Common myeloid progenitor, CD34-positive (primary cell): Measurements from ENCODE around the gene TMED5. TPM values are rescaled to one million over a fixed set of nuclear protein-coding genes. Genes with fewer than 3 reads are reported as not detected.
"Not testable (repeated sequence)": the region's sequence is repeated elsewhere in the genome, so short reads cannot be mapped to it uniquely, and the experiment has no call there.

Experiments used
- CTCF ChIA-PET: fragments of 350-600 bp; sonication (Branson Sonifier 250); formaldehyde crosslinking; loops from one replicate; lab custom pipeline; 2021; ENCODE audit warnings: antibody characterized with exemption; lab: Charles Lee
- POLR2A ChIA-PET: fragments of 350-600 bp; sonication (Branson Sonifier 250); formaldehyde crosslinking; loops from one replicate; lab custom pipeline; 2021; ENCODE audit warnings: antibody characterized with exemption; lab: Charles Lee
- DNase-seq, 3 donors: peaks; one replicate each; pipeline versions ENCODE4 v3.0.0 to v3.0.0-alpha.2; 2013
- H3K27ac ChIP-seq, 2 experiments: 1 replicate in 1 of 2; 2 replicates in 1 of 2; pipeline ENCODE4 v1.7.0; 2013; ENCODE audit warnings: inconsistent platforms in 2 of 2, low read length in 2 of 2, mild to moderate bottlenecking in 2 of 2, low read depth in 1 of 2, moderate library complexity in 1 of 2; ENCODE audit not compliant: severe bottlenecking in 2 of 2, insufficient read depth in 1 of 2, poor library complexity in 1 of 2
- H3K27me3 ChIP-seq, 5 experiments: replicated peaks in 2 of 5; 1 replicate in 3 of 5; 2 replicates in 2 of 5; pipeline versions ENCODE4 v1.6.1 to v1.7.0; 2013; ENCODE audit warnings: low read length in 4 of 5, mild to moderate bottlenecking in 2 of 5, moderate library complexity in 2 of 5, inconsistent platforms in 1 of 5; ENCODE audit not compliant: insufficient read depth in 5 of 5, control insufficient read depth in 4 of 5
- H3K36me3 ChIP-seq, 4 experiments: 1 replicate in 2 of 4; 2 replicates in 2 of 4; pipeline versions ENCODE4 v1.6.1 to v1.7.0; 2013; ENCODE audit warnings: low read length in 3 of 4, control low read depth in 1 of 4, mild to moderate bottlenecking in 1 of 4; ENCODE audit not compliant: control insufficient read depth in 4 of 4, insufficient read depth in 4 of 4
- H3K4me1 ChIP-seq, 4 experiments: 1 replicate in 3 of 4; 2 replicates in 1 of 4; pipeline versions ENCODE4 v1.6.1 to v1.7.1; 2013; ENCODE audit warnings: low read length in 3 of 4, mild to moderate bottlenecking in 3 of 4, control low read depth in 1 of 4, inconsistent platforms in 1 of 4, moderate library complexity in 1 of 4; ENCODE audit not compliant: control insufficient read depth in 4 of 4, insufficient read depth in 4 of 4; ENCODE audit errors: control extremely low read depth in 1 of 4
- H3K4me3 ChIP-seq, 7 experiments: 1 replicate in 4 of 7; 2 replicates in 3 of 7; pipeline versions ENCODE4 v1.5.1 to v1.7.0; 2013; ENCODE audit warnings: mild to moderate bottlenecking in 7 of 7, low read length in 6 of 7, moderate library complexity in 6 of 7, inconsistent platforms in 2 of 7, low read depth in 2 of 7, control low read depth in 1 of 7; ENCODE audit not compliant: insufficient read depth in 4 of 7, control insufficient read depth in 1 of 7; ENCODE audit errors: extremely low read depth in 1 of 7
- H3K9me3 ChIP-seq, 5 experiments: 1 replicate in 4 of 5; 2 replicates in 1 of 5; pipeline versions ENCODE4 v1.6.1 to v1.7.1; 2013; ENCODE audit warnings: low read length in 4 of 5, mild to moderate bottlenecking in 2 of 5, inconsistent platforms in 1 of 5, low read depth in 1 of 5, moderate library complexity in 1 of 5; ENCODE audit not compliant: control insufficient read depth in 4 of 5, insufficient read depth in 2 of 5; ENCODE audit errors: control extremely low read depth in 1 of 5
- WGBS: methylation state at CpG from one replicate; pipeline ENCODE4 v1.1.5; 2013; ENCODE audit not compliant: insufficient coverage; 5-methylcytosine and 5-hydroxymethylcytosine counted together
- polyA plus RNA-seq: library from polyadenylated mRNA; unstranded; fragments of 120-200 nt; gene quantifications from one replicate; pipeline ENCODE4 v1.2.1, GENCODE V29; 2013

The TMED5 gene
- 53.7 TPM for polyA plus RNA-seq

- peaks cover 3 to 8% (median 3%) of the 10 kb centered on the region in 4 experiments for H3K36me3 ChIP-seq
- peaks cover 12 to 60% (median 36%) of the 10 kb centered on the region in 4 experiments for H3K4me1 ChIP-seq
- H3K4me3 ChIP-seq, result peak within 1 kb of the TSS; percentile 75 to 98 (median 91)
- peak within 1 kb of the TSS; percentile 92 to 98 for H3K27ac ChIP-seq
- POLR2A ChIA-PET, result interaction anchor here (0.6 to 0.8 kb wide), 3 partner anchors 87 to 203 kb away, joined by 3 to 4 read pairs (median 3); no protein-coding TSS in a partner anchor
- no peaks in the 10 kb centered on the region for H3K27me3 ChIP-seq
- DNase-seq, result peak; percentile 97 to 99 (median 99)
- CTCF ChIA-PET, result no interaction called here
- H3K9me3 ChIP-seq, result no peaks in the 10 kb centered on the region
- under 1% methylated on average over 72 of the region's 78 CpGs for WGBS
Measured at GRCh38 chr1:93179886-93180722, at the start of gene TMED5. TSS of gene TMED5 (minus strand) at chr1:93180413. CDS start at chr1:93180242, 171 bp downstream.

DNA sequence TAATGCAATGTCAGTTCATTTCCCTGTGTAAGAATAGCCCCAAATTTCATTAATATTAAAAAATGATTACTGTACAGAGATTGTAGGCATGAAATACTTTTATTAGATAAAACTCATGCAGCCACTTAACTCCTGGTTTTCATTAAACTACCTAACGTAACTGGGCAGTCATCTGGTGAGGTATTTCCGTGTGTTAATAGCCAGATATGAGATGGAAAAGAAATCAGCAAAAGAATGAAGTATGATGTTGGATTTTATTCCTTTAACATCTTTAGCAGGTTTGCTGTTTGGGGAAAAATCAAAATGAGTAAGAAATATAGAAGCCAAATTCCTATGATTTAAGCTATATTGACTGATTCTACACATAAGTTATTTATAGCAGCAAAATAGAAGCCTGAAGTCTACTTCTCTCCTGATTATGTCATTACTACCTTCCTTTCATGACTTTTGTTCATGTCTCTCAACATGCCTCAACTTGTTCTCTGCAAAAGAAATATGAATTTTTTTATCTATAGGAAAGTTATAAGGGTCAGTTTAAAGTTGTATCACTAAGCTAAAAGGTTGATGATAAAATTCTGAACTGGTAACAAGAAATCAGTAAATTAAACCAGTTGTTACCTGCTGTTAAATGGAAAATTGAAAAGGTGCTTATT is 42.9 kb upstream of the TMED5 start:
- no peak overlapping the region for H3K27ac ChIP-seq
- WGBS, result 100% methylated on average over 1 of the region's 2 CpGs
- H3K36me3 ChIP-seq, result peaks cover 19 to 45% (median 21%) of the 10 kb centered on the region in 4 experiments
- no peaks in the 10 kb centered on the region for H3K27me3 ChIP-seq
- POLR2A ChIA-PET, result no interaction called here
- H3K4me3 ChIP-seq, result no peak overlapping the region
- H3K4me1 ChIP-seq, result peaks cover 0 to 10% (median 2%) of the 10 kb centered on the region in 4 experiments
- no peaks in the 10 kb centered on the region for H3K9me3 ChIP-seq
- CTCF ChIA-PET, result interaction anchor here (1.3 kb wide), 1 partner anchor 81 kb away, joined by 3 read pairs; no protein-coding TSS in a partner anchor
- DNase-seq, result no peak

GRCh38 chr1:93221913-93222312 is 41.7 kb upstream of the TMED5 start:
- POLR2A ChIA-PET, result no interaction called here

DNA sequence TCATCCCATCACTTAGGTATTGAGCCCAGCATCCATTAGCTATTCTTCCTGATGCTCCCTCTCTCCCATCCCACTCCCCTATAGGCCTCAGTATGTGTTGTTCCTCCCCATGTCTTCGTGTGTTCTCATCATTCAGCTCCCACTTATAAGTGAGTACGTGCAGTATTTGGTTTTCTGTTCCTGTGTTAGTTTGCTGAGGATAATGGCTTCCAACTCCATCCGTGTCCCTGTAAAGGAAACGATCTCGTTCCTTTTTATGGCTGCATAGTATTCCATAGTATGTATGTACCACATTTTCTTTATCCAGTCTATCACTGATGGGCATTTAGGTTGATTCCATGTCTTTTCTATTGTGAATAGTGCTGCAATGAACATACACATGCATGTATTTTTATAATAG is 40.5 kb upstream of the TMED5 start:
- CTCF ChIA-PET, POLR2A ChIA-PET, H3K27me3 ChIP-seq, H3K9me3 ChIP-seq, DNase-seq, H3K4me3 ChIP-seq, H3K27ac ChIP-seq, H3K4me1 ChIP-seq: not testable (repeated sequence)
- WGBS, result no CpG with 5 or more reads among the region's 5 CpGs
- H3K36me3 ChIP-seq, result peaks cover 20 to 49% (median 22%) of the 10 kb centered on the region in 4 experiments

More at GRCh38 chr1:93221913-93222312, 41.7 kb upstream of the TMED5 start:
- WGBS, result no CpG with 5 or more reads among the region's 3 CpGs
- peaks cover 0 to 10% (median 2%) of the 10 kb centered on the region in 4 experiments for H3K4me1 ChIP-seq
- no peak overlapping the region for H3K27ac ChIP-seq
- CTCF ChIA-PET, result no interaction called here
- H3K9me3 ChIP-seq, result no peaks in the 10 kb centered on the region
- peaks cover 20 to 53% (median 22%) of the 10 kb centered on the region in 4 experiments for H3K36me3 ChIP-seq
- no peaks in the 10 kb centered on the region for H3K27me3 ChIP-seq
- no peak for DNase-seq
- no peak overlapping the region for H3K4me3 ChIP-seq

- POLR2A ChIA-PET, result no interaction called here
- DNase-seq, result peak; percentile 9 to 48 (median 32)
- Histone ChIP-seq H3K4me3 (peak overlapping the region in 3 of 7 experiments; percentile 8 to 64 (median 29)), H3K4me1 (peaks cover 0 to 10% (median 2%) of the 10 kb centered on the region in 4 experiments), H3K36me3 (peaks cover 15 to 50% (median 21%) of the 10 kb centered on the region in 4 experiments), H3K27ac (no peak overlapping the region), H3K27me3 (no peaks in the 10 kb centered on the region), H3K9me3 (no peaks in the 10 kb centered on the region)
- WGBS, result 51% methylated on average over 5 of the region's 6 CpGs
- CTCF ChIA-PET, result interaction anchor here (1.4 kb wide), 1 partner anchor 16 kb away, joined by 5 read pairs; no protein-coding TSS in a partner anchor
Measured at GRCh38 chr1:93219443-93219842, 39.2 kb upstream of the TMED5 start.

DNA sequence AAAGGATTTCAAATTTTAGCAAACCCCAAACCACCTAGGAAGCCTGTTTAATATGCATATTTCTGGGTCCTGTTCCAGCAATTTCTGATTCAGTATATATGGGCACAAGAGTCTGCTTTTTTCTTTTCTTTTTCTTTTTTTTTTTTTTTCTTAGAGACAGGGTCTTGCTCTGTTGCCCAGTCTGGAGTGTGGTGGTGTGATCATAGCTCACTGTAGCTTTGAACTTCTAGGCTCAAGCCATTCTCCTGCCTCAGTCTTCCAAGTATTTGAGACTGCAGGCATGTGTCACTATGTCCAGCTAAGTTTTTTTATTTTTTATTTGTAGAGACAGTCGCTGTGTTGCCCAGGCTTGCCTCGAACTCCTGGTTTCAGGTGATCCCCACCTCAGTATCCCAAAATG is 35.1 kb upstream of the TMED5 start:
- peaks cover 0 to 10% (median 2%) of the 10 kb centered on the region in 4 experiments for H3K4me1 ChIP-seq
- no peaks in the 10 kb centered on the region for H3K9me3 ChIP-seq
- no peak for DNase-seq
- WGBS, result 100% methylated on average over 2 of the region's 2 CpGs
- ChIA-PET POLR2A (no interaction called here), CTCF (interaction anchor here (0.6 kb wide), 1 partner anchor 11 kb away, joined by 3 read pairs; no protein-coding TSS in a partner anchor)
- H3K36me3 ChIP-seq, result peaks cover 7 to 26% (median 9%) of the 10 kb centered on the region in 4 experiments
- H3K4me3 ChIP-seq, result no peak overlapping the region
- H3K27ac ChIP-seq, result no peak overlapping the region
- H3K27me3 ChIP-seq, result no peaks in the 10 kb centered on the region
